HG03432 (cell line): ENCODE results near the gene RB1.

Source experiments
- ATAC-seq: cut with Tn5 transposase; IDR thresholded peaks from one replicate; pipeline ENCODE4 v1.9.1; 2021; ENCODE audit warnings: mild to moderate bottlenecking, moderate library complexity; ENCODE audit not compliant: unreplicated experiment

Gene RB1

GRCh38 chr13:48518083-48518482, 214.5 kb downstream of the RB1 start:
- no peak for ATAC-seq

DNA sequence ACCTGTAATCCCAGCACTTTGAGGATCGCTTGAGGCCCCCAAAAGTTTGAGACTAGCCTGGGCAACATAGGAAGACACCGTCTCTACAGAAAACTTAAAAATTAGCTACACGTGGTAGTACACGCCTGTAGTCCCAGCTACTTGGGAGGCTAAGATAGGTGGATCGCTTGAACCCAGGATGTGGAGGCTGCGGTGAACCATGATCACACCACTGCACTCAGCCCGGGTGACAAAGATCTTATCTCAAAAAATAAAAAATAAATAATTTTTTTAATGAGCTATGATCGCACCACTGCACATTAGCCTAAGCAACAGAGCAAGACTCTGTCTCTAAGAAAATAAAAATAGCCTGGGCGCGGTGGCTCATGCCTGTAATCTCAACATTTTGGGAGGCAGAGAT, 222.7 kb downstream of the RB1 start:
- no peak for ATAC-seq

DNA sequence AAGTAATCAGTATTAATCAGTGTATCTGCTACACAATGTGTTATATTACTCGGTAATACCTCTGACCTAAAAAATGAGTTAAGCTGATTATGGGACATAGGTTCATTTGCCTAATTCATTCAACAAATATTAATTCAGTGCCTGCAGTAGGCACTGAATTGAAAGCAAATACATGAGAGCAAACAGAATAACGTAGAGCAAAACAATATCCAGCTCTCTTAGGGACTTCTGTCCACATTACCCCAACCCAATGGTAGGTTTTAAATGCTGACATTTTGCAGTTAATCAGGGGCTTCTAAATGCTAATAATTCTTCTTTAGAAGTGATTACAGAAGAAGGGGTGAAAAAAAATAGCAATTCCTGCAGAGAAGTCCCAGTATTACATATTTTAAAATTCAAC, 224.4 kb downstream of the RB1 start:
- ATAC-seq: no peak

GRCh38 chr13:48528720-48529119, 225.2 kb downstream of the RB1 start:
- ATAC-seq: no peak

DNA sequence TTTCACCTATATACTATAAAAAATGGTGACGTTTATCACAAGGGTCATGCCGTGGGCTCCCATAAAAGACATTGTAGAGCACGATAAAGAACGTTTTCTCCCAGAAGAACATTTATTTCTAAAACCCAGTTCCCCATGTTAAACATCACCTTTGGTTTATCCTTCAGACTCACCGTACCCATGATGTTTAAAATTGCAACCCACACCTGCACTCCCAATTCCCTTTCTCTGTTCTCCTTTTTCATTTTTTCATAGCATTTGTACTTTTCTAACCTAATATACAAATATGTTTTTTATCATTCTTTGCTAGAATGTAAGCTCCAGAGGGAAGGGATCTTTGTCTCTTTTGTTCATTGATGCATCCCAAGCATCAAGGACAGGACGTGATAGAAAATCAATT, 227.3 kb downstream of the RB1 start:
- no peak for ATAC-seq
